NCI-H82 (cell line): ENCODE results near the gene CASP9.
"Not testable (repeated sequence)": the region's sequence is repeated elsewhere in the genome, so short reads cannot be mapped to it uniquely, and the experiment has no call there.

Experiments
- DNase-seq: peaks from one replicate; lab custom pipeline; 2025; lab: John Stamatoyannopoulos, UW

CASP9 gene

GRCh38 chr1:15525050-15526020 lies 1.3 kb upstream of the CASP9 start:
- peak; percentile 89 for DNase-seq

GRCh38 chr1:15524283-15525049 lies 451 bp upstream of the CASP9 start:
- DNase-seq: peak; percentile 100

- no peak for DNase-seq
Observed at GRCh38 chr1:15523104-15524020, 653 bp downstream of the CASP9 start.

GRCh38 chr1:15522551-15522950 lies 1.5 kb downstream of the CASP9 start:
- DNase-seq: peak; percentile 26

- not testable (repeated sequence) for DNase-seq
Observed at GRCh38 chr1:15521206-15521906, 2.7 kb downstream of the CASP9 start.

- no peak for DNase-seq
Observed at GRCh38 chr1:15519625-15520024, 4.4 kb downstream of the CASP9 start.

- DNase-seq: no peak
Observed at GRCh38 chr1:15515022-15515663, 8.9 kb downstream of the CASP9 start.

- not testable (repeated sequence) for DNase-seq
Observed at GRCh38 chr1:15514557-15514956, 9.5 kb downstream of the CASP9 start.

GRCh38 chr1:15513919-15514318 lies 10.1 kb downstream of the CASP9 start:
- no peak for DNase-seq

- DNase-seq: no peak
Observed at GRCh38 chr1:15513192-15513591, 10.8 kb downstream of the CASP9 start.

- no peak for DNase-seq
Observed at GRCh38 chr1:15510611-15511405, 13.2 kb downstream of the CASP9 start.

GRCh38 chr1:15509586-15509985 lies 14.4 kb downstream of the CASP9 start:
- no peak for DNase-seq

GRCh38 chr1:15508700-15509487 lies 15.1 kb downstream of the CASP9 start:
- no peak for DNase-seq

GRCh38 chr1:15507278-15507677 lies 16.7 kb downstream of the CASP9 start:
- DNase-seq: no peak

- no peak for DNase-seq
Observed at GRCh38 chr1:15506831-15507230, 17.2 kb downstream of the CASP9 start.

- DNase-seq: no peak
Observed at GRCh38 chr1:15504436-15504835, 19.6 kb downstream of the CASP9 start.

GRCh38 chr1:15501208-15502032 lies 22.6 kb downstream of the CASP9 start:
- DNase-seq: peak; percentile 88
